Activated naive CD8-positive, alpha-beta T cell treated with anti-CD3 and anti-CD28 coated beads, Interleukin-2, amount 50 U/mL, for 16 hours (primary cell): ENCODE results near the gene WASHC2C.
A peak's percentile ranks its signal among the peaks of the same experiment; 100 is the strongest.
"Not testable (repeated sequence)": the region's sequence is repeated elsewhere in the genome, so short reads cannot be mapped to it uniquely, and the experiment has no call there.

Source experiments
- DNase-seq: peaks from one replicate; pipeline ENCODE4 v3.0.0-alpha.2; 2020; ENCODE audit warnings: low read depth, low spot score

Gene WASHC2C

GRCh38 chr10:45726703-45727420, at the start of gene WASHC2C:
TSS of gene WASHC2C (plus strand) at chr10:45727266. CDS start at chr10:45727318, 52 bp downstream.
- peak; percentile 95 for DNase-seq

- not testable (repeated sequence) for DNase-seq
Measured at GRCh38 chr10:45678467-45678866, 48.6 kb upstream of the WASHC2C start.

- not testable (repeated sequence) for DNase-seq
Measured at GRCh38 chr10:45710200-45710796, 16.8 kb upstream of the WASHC2C start.

GRCh38 chr10:45711223-45711622, 15.8 kb upstream of the WASHC2C start:
- not testable (repeated sequence) for DNase-seq

GRCh38 chr10:45717053-45717452, 10.0 kb upstream of the WASHC2C start:
- DNase-seq: not testable (repeated sequence)

GRCh38 chr10:45717642-45718041, 9.4 kb upstream of the WASHC2C start:
- not testable (repeated sequence) for DNase-seq

GRCh38 chr10:45721503-45721902, 5.6 kb upstream of the WASHC2C start:
- DNase-seq: not testable (repeated sequence)

GRCh38 chr10:45723851-45724250, 3.2 kb upstream of the WASHC2C start:
- DNase-seq: not testable (repeated sequence)

GRCh38 chr10:45727421-45727965, 427 bp downstream of the WASHC2C start:
- not testable (repeated sequence) for DNase-seq

- not testable (repeated sequence) for DNase-seq
Measured at GRCh38 chr10:45734449-45734848, 7.4 kb downstream of the WASHC2C start.

- not testable (repeated sequence) for DNase-seq
Measured at GRCh38 chr10:45734867-45735266, 7.8 kb downstream of the WASHC2C start.

- DNase-seq: not testable (repeated sequence)
Measured at GRCh38 chr10:45741559-45741958, 14.5 kb downstream of the WASHC2C start.

GRCh38 chr10:45742014-45742413, 14.9 kb downstream of the WASHC2C start:
- DNase-seq: not testable (repeated sequence)

- not testable (repeated sequence) for DNase-seq
Measured at GRCh38 chr10:45751141-45751540, 24.1 kb downstream of the WASHC2C start.

- not testable (repeated sequence) for DNase-seq
Measured at GRCh38 chr10:45752210-45752609, 25.1 kb downstream of the WASHC2C start.

GRCh38 chr10:45753979-45754495, 27.0 kb downstream of the WASHC2C start:
- not testable (repeated sequence) for DNase-seq

GRCh38 chr10:45755083-45755482, 28.0 kb downstream of the WASHC2C start:
- not testable (repeated sequence) for DNase-seq

GRCh38 chr10:45756065-45756464, 29.0 kb downstream of the WASHC2C start:
- DNase-seq: not testable (repeated sequence)

GRCh38 chr10:45757661-45758396, 30.8 kb downstream of the WASHC2C start:
- DNase-seq: not testable (repeated sequence)

- not testable (repeated sequence) for DNase-seq
Measured at GRCh38 chr10:45761622-45762021, 34.6 kb downstream of the WASHC2C start.

GRCh38 chr10:45763037-45763436, 36.0 kb downstream of the WASHC2C start:
- DNase-seq: not testable (repeated sequence)

GRCh38 chr10:45768334-45768733, 41.3 kb downstream of the WASHC2C start:
- DNase-seq: not testable (repeated sequence)
